ENCODE measurements around the gene GEMIN2. TPM values are rescaled to one million over a fixed set of nuclear protein-coding genes. Genes with fewer than 3 reads are reported as not detected.

The GEMIN2 gene
- total RNA-seq, 1 donor from 2014 or later: 71.8 TPM

DNA sequence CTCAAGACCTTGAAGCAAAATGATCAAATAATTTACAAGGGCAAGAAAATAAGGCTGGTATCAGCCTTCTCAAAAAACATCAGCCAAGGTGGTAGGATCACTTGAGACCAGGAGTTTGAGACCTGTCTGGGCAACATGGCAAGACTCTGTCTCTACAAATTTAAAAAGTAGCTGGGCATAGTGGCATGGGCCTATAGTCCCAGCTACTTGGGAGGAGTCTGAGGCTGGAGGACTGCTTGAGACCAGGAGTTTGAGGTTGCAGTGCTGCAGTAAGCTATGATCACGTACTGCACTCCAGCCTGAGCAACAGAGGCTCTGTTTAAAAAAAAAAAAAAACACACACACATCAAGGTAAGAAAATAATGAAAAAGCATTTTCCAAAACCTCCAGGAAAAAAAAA is 33.2 kb upstream of the GEMIN2 start:
- Mint-ChIP-seq H3K36me3 (peaks cover 39% of the 10 kb centered on the region), H3K9me3 (no peaks in the 10 kb centered on the region), H3K27ac (no peak overlapping the region), H3K4me1 (no peaks in the 10 kb centered on the region), H3K4me3 (no peak overlapping the region), H3K27me3 (ENCODE audit: insufficient read depth, low read depth) (no peaks in the 10 kb centered on the region)
- H3F3A ChIP-seq (ENCODE audit: low read depth): no peaks in the 10 kb centered on the region
- H3K4me3 ChIP-seq: no peak overlapping the region
- no peak overlapping the region for H2AFZ ChIP-seq (replicated peaks)
- H3K4me1 ChIP-seq: no peaks in the 10 kb centered on the region
- peaks cover 8% of the 10 kb centered on the region for H3K36me3 ChIP-seq
- DNase-seq (ENCODE audit: low spot score): no peak
- no peaks in the 10 kb centered on the region for H3K9me3 ChIP-seq (ENCODE audit: low read depth)
- no peak overlapping the region for H3K27ac ChIP-seq
- H3K9ac ChIP-seq: no peak overlapping the region
- peaks cover 2% of the 10 kb centered on the region for H4K20me1 ChIP-seq (ENCODE audit: low read depth)
- H3K79me2 ChIP-seq (ENCODE audit: low read depth): no peaks in the 10 kb centered on the region
- no peaks in the 10 kb centered on the region for H3K27me3 ChIP-seq
- TF ChIP-seq, protein P1, sequence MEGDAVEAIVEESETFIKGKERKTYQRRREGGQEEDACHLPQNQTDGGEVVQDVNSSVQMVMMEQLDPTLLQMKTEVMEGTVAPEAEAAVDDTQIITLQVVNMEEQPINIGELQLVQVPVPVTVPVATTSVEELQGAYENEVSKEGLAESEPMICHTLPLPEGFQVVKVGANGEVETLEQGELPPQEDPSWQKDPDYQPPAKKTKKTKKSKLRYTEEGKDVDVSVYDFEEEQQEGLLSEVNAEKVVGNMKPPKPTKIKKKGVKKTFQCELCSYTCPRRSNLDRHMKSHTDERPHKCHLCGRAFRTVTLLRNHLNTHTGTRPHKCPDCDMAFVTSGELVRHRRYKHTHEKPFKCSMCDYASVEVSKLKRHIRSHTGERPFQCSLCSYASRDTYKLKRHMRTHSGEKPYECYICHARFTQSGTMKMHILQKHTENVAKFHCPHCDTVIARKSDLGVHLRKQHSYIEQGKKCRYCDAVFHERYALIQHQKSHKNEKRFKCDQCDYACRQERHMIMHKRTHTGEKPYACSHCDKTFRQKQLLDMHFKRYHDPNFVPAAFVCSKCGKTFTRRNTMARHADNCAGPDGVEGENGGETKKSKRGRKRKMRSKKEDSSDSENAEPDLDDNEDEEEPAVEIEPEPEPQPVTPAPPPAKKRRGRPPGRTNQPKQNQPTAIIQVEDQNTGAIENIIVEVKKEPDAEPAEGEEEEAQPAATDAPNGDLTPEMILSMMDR (IDR thresholded peaks at IDR 0.05): no peak
- TF ChIP-seq EZH2 (IDR thresholded peaks at IDR 0.05): no peak
- TF ChIP-seq EZH2phosphoT487 (IDR thresholded peaks at IDR 0.05): no peak
- H3K4me2 ChIP-seq: no peak overlapping the region

DNA sequence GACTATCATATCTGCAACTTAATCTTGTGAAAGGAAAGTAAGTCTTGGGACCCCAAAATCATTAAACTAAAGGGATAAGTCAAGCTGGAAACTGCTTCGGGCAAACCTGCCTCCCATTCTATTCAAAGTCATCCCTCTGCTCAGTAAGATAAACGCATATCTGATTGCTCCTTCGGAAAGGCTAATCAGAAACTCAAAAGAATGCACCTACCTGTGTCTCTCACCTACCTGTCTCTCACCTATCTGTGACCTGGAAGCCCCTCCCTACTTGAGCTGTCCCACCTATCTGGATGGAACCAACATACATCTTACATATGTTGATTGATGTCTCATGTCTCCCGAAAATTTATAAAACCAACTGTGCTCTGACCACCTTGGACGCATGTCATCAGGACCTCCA is 31.0 kb upstream of the GEMIN2 start:
- Histone ChIP-seq H3K4me3 (no peak overlapping the region), H3K36me3 (peaks cover 7% of the 10 kb centered on the region)
- TF ChIP-seq EZH2phosphoT487 (IDR thresholded peaks at IDR 0.05) (no peak), EZH2 (IDR thresholded peaks at IDR 0.05) (no peak)
- TF ChIP-seq, protein P1 (IDR thresholded peaks at IDR 0.05): no peak

DNA sequence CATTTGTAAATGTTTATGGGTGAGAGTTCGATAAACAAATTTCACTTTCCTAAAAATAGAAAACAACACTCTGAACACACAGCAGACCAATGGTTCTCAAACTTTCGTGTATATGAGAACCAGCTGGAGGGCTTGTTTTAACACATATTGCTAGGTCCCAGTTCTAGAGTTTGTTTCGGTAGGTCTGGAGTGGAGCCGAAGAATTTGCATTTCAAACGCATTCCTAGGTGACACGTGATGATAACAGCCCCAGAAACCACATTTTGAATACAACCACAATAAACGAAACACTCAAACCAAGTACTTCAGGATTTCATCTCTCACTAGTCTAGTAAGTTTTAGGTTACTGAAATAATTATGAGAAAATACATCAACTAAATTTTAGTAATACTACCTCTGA is 28.2 kb upstream of the GEMIN2 start:
- DNase-seq (ENCODE audit: low spot score): no peak
- peaks cover 11% of the 10 kb centered on the region for H3K36me3 ChIP-seq
- H3K4me1 Mint-ChIP-seq: no peaks in the 10 kb centered on the region

More for the DNA sequence above, 31.0 kb upstream of the GEMIN2 start:
- no peak overlapping the region for H3K4me2 ChIP-seq
- Mint-ChIP-seq H3K4me3 (no peak overlapping the region), H3K27me3 (ENCODE audit: insufficient read depth, low read depth) (no peaks in the 10 kb centered on the region), H3K9me3 (no peaks in the 10 kb centered on the region), H3K27ac (no peak overlapping the region), H3K4me1 (no peaks in the 10 kb centered on the region), H3K36me3 (peaks cover 42% of the 10 kb centered on the region)
- H3K4me1 ChIP-seq: no peaks in the 10 kb centered on the region
- peaks cover 2% of the 10 kb centered on the region for H4K20me1 ChIP-seq (ENCODE audit: low read depth)
- DNase-seq (ENCODE audit: low spot score): no peak
- no peak overlapping the region for H3K27ac ChIP-seq
- no peak overlapping the region for H3K9ac ChIP-seq
- no peaks in the 10 kb centered on the region for H3F3A ChIP-seq (ENCODE audit: low read depth)
- no peaks in the 10 kb centered on the region for H3K27me3 ChIP-seq
- H3K79me2 ChIP-seq (ENCODE audit: low read depth): no peaks in the 10 kb centered on the region
- H3K9me3 ChIP-seq (ENCODE audit: low read depth): no peaks in the 10 kb centered on the region
- H2AFZ ChIP-seq (replicated peaks): no peak overlapping the region

DNA sequence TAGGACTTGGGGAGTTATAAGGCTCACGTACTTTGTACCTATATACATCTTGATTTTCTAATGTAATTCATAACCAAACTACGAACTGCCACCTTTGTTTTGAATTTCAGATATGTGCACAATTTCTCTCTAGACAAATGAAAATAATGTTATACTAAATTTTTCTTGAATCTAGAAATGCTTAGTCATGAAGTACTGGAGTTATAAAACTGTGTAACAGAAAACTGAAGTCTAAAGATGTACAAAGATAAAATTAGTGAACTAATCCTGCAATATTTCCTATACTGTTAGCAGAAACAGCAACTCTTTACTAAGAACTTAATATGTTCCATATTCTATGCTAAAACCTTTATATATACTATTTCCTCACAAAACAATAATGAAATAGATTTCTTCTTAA is 26.6 kb upstream of the GEMIN2 start:
- Histone ChIP-seq H3K27ac (no peak overlapping the region), H2AFZ (replicated peaks) (no peak overlapping the region), H3K27me3 (no peaks in the 10 kb centered on the region), H3F3A (ENCODE audit: low read depth) (no peaks in the 10 kb centered on the region), H4K20me1 (ENCODE audit: low read depth) (peaks cover 6% of the 10 kb centered on the region), H3K4me3 (no peak overlapping the region), H3K9me3 (ENCODE audit: low read depth) (no peaks in the 10 kb centered on the region), H3K4me2 (no peak overlapping the region), H3K4me1 (no peaks in the 10 kb centered on the region), H3K9ac (no peak overlapping the region), H3K79me2 (ENCODE audit: low read depth) (no peaks in the 10 kb centered on the region), H3K36me3 (peaks cover 21% of the 10 kb centered on the region)
- Mint-ChIP-seq H3K4me1 (no peaks in the 10 kb centered on the region), H3K27me3 (ENCODE audit: insufficient read depth, low read depth) (no peaks in the 10 kb centered on the region), H3K27ac (no peak overlapping the region), H3K9me3 (no peaks in the 10 kb centered on the region), H3K4me3 (no peak overlapping the region), H3K36me3 (peaks cover 47% of the 10 kb centered on the region)
- TF ChIP-seq, protein P1 (IDR thresholded peaks at IDR 0.05): no peak
- TF ChIP-seq EZH2phosphoT487 (IDR thresholded peaks at IDR 0.05) (no peak), EZH2 (IDR thresholded peaks at IDR 0.05) (no peak)
- DNase-seq (ENCODE audit: low spot score): no peak

More for the DNA sequence above, 28.2 kb upstream of the GEMIN2 start:
- no peak for TF ChIP-seq EZH2phosphoT487 (IDR thresholded peaks at IDR 0.05)
- no peaks in the 10 kb centered on the region for H3K9me3 Mint-ChIP-seq
- no peaks in the 10 kb centered on the region for H3K27me3 ChIP-seq
- no peak overlapping the region for H3K9ac ChIP-seq
- H3K27ac ChIP-seq: no peak overlapping the region
- H3K4me2 ChIP-seq: no peak overlapping the region
- H3K4me3 Mint-ChIP-seq: no peak overlapping the region
- no peak overlapping the region for H3K27ac Mint-ChIP-seq
- H3K9me3 ChIP-seq (ENCODE audit: low read depth): no peaks in the 10 kb centered on the region
- no peak overlapping the region for H3K4me3 ChIP-seq
- H3K4me1 ChIP-seq: no peaks in the 10 kb centered on the region
- no peaks in the 10 kb centered on the region for H3K27me3 Mint-ChIP-seq (ENCODE audit: insufficient read depth, low read depth)
- H3K79me2 ChIP-seq (ENCODE audit: low read depth): no peaks in the 10 kb centered on the region
- H3F3A ChIP-seq (ENCODE audit: low read depth): no peaks in the 10 kb centered on the region
- peaks cover 2% of the 10 kb centered on the region for H4K20me1 ChIP-seq (ENCODE audit: low read depth)
- no peak overlapping the region for H2AFZ ChIP-seq (replicated peaks)
- peaks cover 43% of the 10 kb centered on the region for H3K36me3 Mint-ChIP-seq
